ENCODE data around the gene SLC35D2. TPM values are rescaled to one million over a fixed set of nuclear protein-coding genes. Genes with fewer than 3 reads are reported as not detected.
"Not testable (repeated sequence)": the region's sequence is repeated elsewhere in the genome, so short reads cannot be mapped to it uniquely, and the experiment has no call there.

SLC35D2 gene
- total RNA-seq, 2 experiments from 2014 or later: 8.5 to 11.0 TPM

- Mint-ChIP-seq H3K4me3 (no peak overlapping the region), H3K36me3 (ENCODE audit: low read depth) (no peaks in the 10 kb centered on the region), H3K27ac (no peak overlapping the region), H3K9me3 (no peaks in the 10 kb centered on the region), H3K4me1 (no peaks in the 10 kb centered on the region), H3K27me3 (no peaks in the 10 kb centered on the region)
- no peak for DNase-seq
- POLR2A ChIA-PET: no interaction called here
- CTCF ChIA-PET: no interaction called here
These were observed 49.6 kb downstream of the SLC35D2 start for GRCh38 chr9:96333958-96334357.

DNA sequence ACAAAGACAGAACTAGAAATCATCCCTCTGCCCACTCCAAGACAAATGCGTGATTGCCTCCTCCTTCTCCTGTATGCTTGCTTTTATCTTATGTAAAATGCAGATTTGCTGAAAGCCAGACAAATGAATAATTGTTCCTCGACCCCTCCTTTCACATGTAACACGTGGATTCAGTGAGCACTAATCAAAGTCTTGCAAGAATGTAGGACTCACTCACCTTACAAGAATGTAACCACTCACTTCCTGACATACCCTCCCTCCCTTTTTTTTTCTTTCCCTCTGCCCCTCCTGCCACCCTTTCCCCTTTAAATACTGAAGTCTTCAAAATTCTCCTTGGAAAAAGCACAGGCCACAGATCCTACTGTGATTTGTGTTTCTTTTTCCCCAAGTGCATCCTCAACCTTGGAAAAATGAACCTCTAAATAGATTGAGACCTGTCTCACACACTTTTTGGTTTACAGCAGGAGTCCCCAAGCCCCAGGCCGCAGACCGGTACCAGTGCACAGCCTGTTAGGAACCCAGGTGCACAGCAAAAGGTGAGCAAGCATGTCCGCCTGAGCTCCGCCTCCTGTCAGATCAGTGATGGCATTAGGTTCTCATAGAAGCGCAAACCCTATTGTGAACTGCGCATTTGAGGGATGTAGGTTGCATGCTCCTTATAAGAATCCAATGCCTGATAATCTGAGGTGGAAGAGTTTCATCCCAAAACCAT lies 52.1 kb downstream of the SLC35D2 start:
- DNase-seq: no peak
- Mint-ChIP-seq H3K9me3 (no peaks in the 10 kb centered on the region), H3K27me3 (no peaks in the 10 kb centered on the region), H3K36me3 (ENCODE audit: low read depth) (no peaks in the 10 kb centered on the region), H3K27ac (no peak overlapping the region), H3K4me3 (no peak overlapping the region), H3K4me1 (no peaks in the 10 kb centered on the region)
- POLR2A ChIA-PET: interaction anchor here (0.6 kb wide), 1 partner anchor 1249 kb away, joined by 3 read pairs; no protein-coding TSS in a partner anchor
- CTCF ChIA-PET: no interaction called here

- H3K36me3 Mint-ChIP-seq (ENCODE audit: low read depth): no peaks in the 10 kb centered on the region
- no peaks in the 10 kb centered on the region for H3K9me3 Mint-ChIP-seq
- H3K4me3 Mint-ChIP-seq: no peak overlapping the region
- peak; percentile 63 for DNase-seq
- no peaks in the 10 kb centered on the region for H3K4me1 Mint-ChIP-seq
- no peaks in the 10 kb centered on the region for H3K27me3 Mint-ChIP-seq
- POLR2A ChIA-PET: no interaction called here
- CTCF ChIA-PET: interaction anchor here (0.6 to 2.5 kb wide), 12 partner anchors 8 to 1013 kb away, joined by 3 to 10 read pairs (median 4); no protein-coding TSS in a partner anchor
- H3K27ac Mint-ChIP-seq: no peak overlapping the region
These were observed 55.7 kb downstream of the SLC35D2 start for GRCh38 chr9:96327694-96328352.

GRCh38 chr9:96323169-96323568 lies 60.3 kb downstream of the SLC35D2 start:
- no peaks in the 10 kb centered on the region for H3K27me3 Mint-ChIP-seq
- no peaks in the 10 kb centered on the region for H3K4me1 Mint-ChIP-seq
- H3K27ac Mint-ChIP-seq: no peak overlapping the region
- DNase-seq: no peak
- no peaks in the 10 kb centered on the region for H3K9me3 Mint-ChIP-seq
- POLR2A ChIA-PET: no interaction called here
- CTCF ChIA-PET: no interaction called here
- H3K36me3 Mint-ChIP-seq (ENCODE audit: low read depth): no peaks in the 10 kb centered on the region
- no peak overlapping the region for H3K4me3 Mint-ChIP-seq

DNA sequence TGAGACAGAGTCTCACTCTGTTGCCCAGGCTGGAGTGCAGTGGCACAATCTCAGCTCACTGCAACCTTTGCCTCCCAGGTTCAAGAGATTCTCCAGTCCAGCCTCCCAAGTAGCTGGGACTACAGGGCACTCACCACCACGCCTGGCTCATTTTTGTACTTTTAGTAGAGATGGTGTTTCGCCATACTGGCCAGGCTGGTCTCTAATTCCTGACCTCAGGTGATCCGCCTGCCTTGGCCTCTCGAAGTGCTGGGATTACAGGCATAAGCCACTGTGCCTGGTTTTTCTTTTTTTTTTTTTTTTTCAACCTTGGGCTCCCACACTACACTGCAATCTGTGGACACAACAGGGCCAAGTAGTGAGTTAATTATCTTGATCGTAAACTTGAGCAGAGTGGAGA lies 60.8 kb downstream of the SLC35D2 start:
- H3K9me3 Mint-ChIP-seq; H3K4me1 Mint-ChIP-seq; DNase-seq; CTCF ChIA-PET; H3K27ac Mint-ChIP-seq; H3K36me3 Mint-ChIP-seq (ENCODE audit: low read depth); H3K27me3 Mint-ChIP-seq; H3K4me3 Mint-ChIP-seq; POLR2A ChIA-PET: not testable (repeated sequence)

GRCh38 chr9:96322210-96322609 lies 61.3 kb downstream of the SLC35D2 start:
- H3K27me3 Mint-ChIP-seq; H3K9me3 Mint-ChIP-seq; H3K4me1 Mint-ChIP-seq; CTCF ChIA-PET; DNase-seq; H3K36me3 Mint-ChIP-seq (ENCODE audit: low read depth); H3K27ac Mint-ChIP-seq; H3K4me3 Mint-ChIP-seq; POLR2A ChIA-PET: not testable (repeated sequence)

- no peak for DNase-seq
- H3K27ac Mint-ChIP-seq: no peak overlapping the region
- no peaks in the 10 kb centered on the region for H3K9me3 Mint-ChIP-seq
- no peaks in the 10 kb centered on the region for H3K36me3 Mint-ChIP-seq (ENCODE audit: low read depth)
- peaks cover 2% of the 10 kb centered on the region for H3K27me3 Mint-ChIP-seq
- H3K4me1 Mint-ChIP-seq: no peaks in the 10 kb centered on the region
- no peak overlapping the region for H3K4me3 Mint-ChIP-seq
- POLR2A ChIA-PET: no interaction called here
- CTCF ChIA-PET: no interaction called here
These were observed 62.0 kb downstream of the SLC35D2 start for GRCh38 chr9:96321515-96321914.

- no peak for DNase-seq
- no peaks in the 10 kb centered on the region for H3K4me1 Mint-ChIP-seq
- peaks cover 2% of the 10 kb centered on the region for H3K27me3 Mint-ChIP-seq
- H3K36me3 Mint-ChIP-seq (ENCODE audit: low read depth): no peaks in the 10 kb centered on the region
- H3K27ac Mint-ChIP-seq: no peak overlapping the region
- POLR2A ChIA-PET: no interaction called here
- H3K4me3 Mint-ChIP-seq: no peak overlapping the region
- no peaks in the 10 kb centered on the region for H3K9me3 Mint-ChIP-seq
- CTCF ChIA-PET: interaction anchor here (1.2 kb wide), 1 partner anchor 88 kb away, joined by 3 read pairs; no protein-coding TSS in a partner anchor
These were observed 62.7 kb downstream of the SLC35D2 start for GRCh38 chr9:96320749-96321280.

DNA sequence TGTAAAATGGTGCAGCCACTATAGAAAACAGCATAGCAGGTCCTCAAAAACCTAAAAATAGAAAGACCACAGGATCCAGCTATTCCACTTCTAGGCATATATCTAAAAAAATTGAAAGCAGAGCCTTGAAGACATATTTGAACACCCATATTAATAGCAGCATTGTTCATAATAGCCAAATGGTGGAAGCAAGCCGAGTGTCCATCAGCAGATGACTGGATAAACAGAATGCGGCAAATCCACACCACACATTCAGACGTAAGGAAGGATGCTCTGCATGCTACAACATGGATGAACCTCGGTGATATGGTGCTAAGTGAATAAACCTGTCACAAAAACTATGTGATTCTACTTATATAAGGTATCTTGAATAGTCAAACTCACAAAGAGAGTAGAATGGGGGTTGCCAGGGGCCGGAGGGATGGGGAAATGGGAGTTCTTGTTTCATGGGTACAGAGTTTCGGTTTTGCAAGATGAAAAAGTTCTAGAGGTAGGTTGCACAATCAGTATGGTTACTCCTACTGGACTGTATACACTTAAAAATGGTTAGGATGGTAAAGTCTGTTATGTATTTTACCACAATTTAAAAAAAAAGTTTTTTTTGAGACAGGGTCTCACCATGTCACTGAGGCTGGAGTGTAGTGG lies 64.5 kb downstream of the SLC35D2 start:
- H3K4me1 Mint-ChIP-seq: no peaks in the 10 kb centered on the region
- H3K27ac Mint-ChIP-seq: no peak overlapping the region
- no peak for DNase-seq
- H3K36me3 Mint-ChIP-seq (ENCODE audit: low read depth): no peaks in the 10 kb centered on the region
- peaks cover 2% of the 10 kb centered on the region for H3K27me3 Mint-ChIP-seq
- CTCF ChIA-PET: no interaction called here
- no peak overlapping the region for H3K4me3 Mint-ChIP-seq
- peaks cover 4% of the 10 kb centered on the region for H3K9me3 Mint-ChIP-seq
- POLR2A ChIA-PET: no interaction called here

- Mint-ChIP-seq H3K4me1 (no peaks in the 10 kb centered on the region), H3K9me3 (peaks cover 15% of the 10 kb centered on the region), H3K27ac (no peak overlapping the region), H3K4me3 (no peak overlapping the region), H3K36me3 (ENCODE audit: low read depth) (no peaks in the 10 kb centered on the region), H3K27me3 (peaks cover 2% of the 10 kb centered on the region)
- POLR2A ChIA-PET: interaction anchor here (0.7 kb wide), 1 partner anchor 365 kb away, joined by 4 read pairs; no protein-coding TSS in a partner anchor
- DNase-seq: peak; percentile 51
- CTCF ChIA-PET: interaction anchor here (0.5 to 1.4 kb wide), 8 partner anchors 8 to 1636 kb away, joined by 3 to 10 read pairs (median 4); no protein-coding TSS in a partner anchor
These were observed 66.1 kb downstream of the SLC35D2 start for GRCh38 chr9:96317335-96317980.

GRCh38 chr9:96309850-96310249 lies 73.7 kb downstream of the SLC35D2 start:
- POLR2A ChIA-PET: no interaction called here
- H3K27me3 Mint-ChIP-seq: peaks cover 27% of the 10 kb centered on the region
- peaks cover 3% of the 10 kb centered on the region for H3K36me3 Mint-ChIP-seq (ENCODE audit: low read depth)

DNA sequence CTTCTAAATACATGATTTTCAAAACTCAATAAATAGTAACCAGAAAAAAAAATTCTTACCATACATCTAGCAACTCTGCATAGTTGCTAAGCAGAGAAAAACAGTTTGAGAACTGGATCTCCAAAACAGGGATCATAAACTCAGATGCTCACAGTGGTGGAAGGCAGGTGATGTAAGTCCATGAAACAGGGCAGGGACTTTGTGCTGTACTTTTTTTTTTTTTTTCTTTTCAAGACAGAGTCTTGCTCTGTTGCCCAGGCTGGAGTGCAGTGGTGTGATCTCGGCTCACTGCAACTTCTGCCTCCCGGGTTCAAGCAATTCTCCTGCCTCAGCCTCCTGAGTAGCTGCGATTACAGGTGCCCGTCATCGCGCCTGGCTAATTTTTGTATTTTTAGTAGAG lies 76.6 kb downstream of the SLC35D2 start:
- H3K4me3 Mint-ChIP-seq, POLR2A ChIA-PET: not testable (repeated sequence)
- CTCF ChIA-PET: interaction anchor here (0.7 kb wide), 1 partner anchor 1126 kb away, joined by 3 read pairs; no protein-coding TSS in a partner anchor

More at GRCh38 chr9:96309850-96310249, 73.7 kb downstream of the SLC35D2 start:
- CTCF ChIA-PET: no interaction called here
- H3K4me3 Mint-ChIP-seq: no peak overlapping the region
- no peak for DNase-seq
- H3K4me1 Mint-ChIP-seq: no peaks in the 10 kb centered on the region
- H3K27ac Mint-ChIP-seq: no peak overlapping the region
- peaks cover 27% of the 10 kb centered on the region for H3K9me3 Mint-ChIP-seq

GRCh38 chr9:96305171-96305570 lies 78.3 kb downstream of the SLC35D2 start:
- POLR2A ChIA-PET: no interaction called here
- H3K27me3 Mint-ChIP-seq: peaks cover 20% of the 10 kb centered on the region
- CTCF ChIA-PET: no interaction called here
- H3K9me3 Mint-ChIP-seq: peaks cover 3% of the 10 kb centered on the region
- no peak overlapping the region for H3K27ac Mint-ChIP-seq
- no peaks in the 10 kb centered on the region for H3K36me3 Mint-ChIP-seq (ENCODE audit: low read depth)
- no peak overlapping the region for H3K4me3 Mint-ChIP-seq
- DNase-seq: no peak
- no peaks in the 10 kb centered on the region for H3K4me1 Mint-ChIP-seq

More for the DNA sequence above, 76.6 kb downstream of the SLC35D2 start:
- Mint-ChIP-seq H3K9me3 (peaks cover 11% of the 10 kb centered on the region), H3K27me3 (peaks cover 26% of the 10 kb centered on the region)
- H3K4me1 Mint-ChIP-seq; H3K27ac Mint-ChIP-seq; DNase-seq; H3K36me3 Mint-ChIP-seq (ENCODE audit: low read depth): not testable (repeated sequence)

Measured in activated CD4-positive, alpha-beta T cell treated with anti-CD3 and anti-CD28 coated beads, Interleukin-2, amount 10 ng/mL, durations not matched to agents 7 days and 5 days (primary cell).